Vagina (tissue), 2 donors: ENCODE measurements around the gene IMMP1L. TPM values are rescaled to one million over a fixed set of nuclear protein-coding genes. Genes with fewer than 3 reads are reported as not detected.

ENCODE experiments used
- DNase-seq, 2 donors: peaks; one replicate each; pipeline ENCODE4 v3.0.0-alpha.2; 2017; ENCODE audit errors: extremely low spot score in 2 of 2
- H3K27ac ChIP-seq: fragments of 200-600 bp; sonication (generic); one replicate; pipeline ENCODE4 v1.5.1; 2019
- H3K27me3 ChIP-seq: fragments of 200-600 bp; sonication (generic); one replicate; pipeline ENCODE4 v1.5.1; 2019
- H3K36me3 ChIP-seq, 2 donors: fragments of 200-600 bp; sonication (generic); one replicate each; pipeline ENCODE4 v1.5.1; 2017 to 2019
- H3K4me1 ChIP-seq: fragments of 200-600 bp; sonication (generic); one replicate; pipeline ENCODE4 v1.5.1; 2019
- H3K4me3 ChIP-seq, 2 donors: fragments of 200-600 bp; sonication (generic); 1 replicate in 1 of 2; 2 replicates in 1 of 2; pipeline ENCODE4 v1.5.1; 2016 to 2019
- H3K9me3 ChIP-seq: fragments of 200-600 bp; sonication (generic); one replicate; pipeline ENCODE4 v1.5.1; 2019
- CTCF ChIP-seq, 3 experiments: fragments of 450-650 bp in 2 of 3; fragments of 200-600 bp in 1 of 3; sonication (generic) in 1 of 3; IDR thresholded peaks; one replicate each; pipeline ENCODE4 v1.5.1; 2017 to 2019; ENCODE audit warnings: antibody characterized with exemption in 3 of 3, mild to moderate bottlenecking in 2 of 3, moderate library complexity in 2 of 3
- POLR2A ChIP-seq, 2 donors: fragments of 450-650 bp; IDR thresholded peaks; one replicate each; pipeline ENCODE4 v1.6.1; 2017; ENCODE audit warnings: antibody characterized with exemption in 2 of 2, mild to moderate bottlenecking in 2 of 2, moderate library complexity in 2 of 2
- POLR2AphosphoS5 ChIP-seq, 2 donors: sonication (generic); formaldehyde crosslinking; IDR thresholded peaks; one replicate each; pipeline ENCODE4 v1.9.0; 2017; ENCODE audit warnings: antibody characterized with exemption in 2 of 2, mild to moderate bottlenecking in 2 of 2, low read depth in 1 of 2; ENCODE audit not compliant: insufficient read depth in 1 of 2
- intact Hi-C: fragments of 100-400 bp; cut with DNase I; formaldehyde crosslinking; loops from one replicate; pipeline ENCODE4 v1.15.1; 2023
- total RNA-seq: library from RNA; depleted of rRNA; stranded (reverse); fragments of >200 nt; gene quantifications from one replicate; pipeline ENCODE4 v1.2.3, GENCODE V29; 2016

Gene IMMP1L
- total RNA-seq, 1 donor from 2014 or later = 11.3 TPM

GRCh38 chr11:31487848-31488247 lies 21.6 kb downstream of the IMMP1L start:
- H3K4me1 ChIP-seq = no peaks in the 10 kb centered on the region
- intact Hi-C loops = no loop called here
- H3K36me3 ChIP-seq = no peaks in the 10 kb centered on the region
- no peaks in the 10 kb centered on the region for H3K27me3 ChIP-seq
- no peak overlapping the region for H3K4me3 ChIP-seq
- no peak for DNase-seq
- H3K9me3 ChIP-seq = no peaks in the 10 kb centered on the region
- no peak overlapping the region for H3K27ac ChIP-seq
- TF ChIP-seq POLR2AphosphoS5 (IDR thresholded peaks at IDR 0.05; ENCODE audit: insufficient read depth in 1 of 2, low read depth in 1 of 2) = no peak

- Histone ChIP-seq H3K4me3 (no peak overlapping the region), H3K9me3 (no peaks in the 10 kb centered on the region), H3K27me3 (no peaks in the 10 kb centered on the region), H3K27ac (no peak overlapping the region), H3K4me1 (no peaks in the 10 kb centered on the region), H3K36me3 (no peaks in the 10 kb centered on the region)
- no peak for DNase-seq
- intact Hi-C loops = no loop called here
- TF ChIP-seq CTCF (IDR thresholded peaks at IDR 0.05) = no peak
- TF ChIP-seq POLR2A (IDR thresholded peaks at IDR 0.05) = no peak
- no peak for TF ChIP-seq POLR2AphosphoS5 (IDR thresholded peaks at IDR 0.05; ENCODE audit: insufficient read depth in 1 of 2, low read depth in 1 of 2)
Observed at GRCh38 chr11:31484497-31484896, 24.9 kb downstream of the IMMP1L start.

- Histone ChIP-seq H3K27me3 (no peaks in the 10 kb centered on the region), H3K4me1 (no peaks in the 10 kb centered on the region), H3K4me3 (no peak overlapping the region), H3K27ac (no peak overlapping the region), H3K9me3 (no peaks in the 10 kb centered on the region), H3K36me3 (no peaks in the 10 kb centered on the region)
- DNase-seq = no peak
- intact Hi-C loops = no loop called here
- TF ChIP-seq POLR2AphosphoS5 (IDR thresholded peaks at IDR 0.05; ENCODE audit: insufficient read depth in 1 of 2, low read depth in 1 of 2) = no peak
- no peak for TF ChIP-seq CTCF (IDR thresholded peaks at IDR 0.05)
- TF ChIP-seq POLR2A (IDR thresholded peaks at IDR 0.05) = no peak
Observed at GRCh38 chr11:31480930-31481329, 28.5 kb downstream of the IMMP1L start.

- Histone ChIP-seq H3K9me3 (no peaks in the 10 kb centered on the region), H3K4me1 (no peaks in the 10 kb centered on the region), H3K27ac (no peak overlapping the region), H3K27me3 (no peaks in the 10 kb centered on the region), H3K4me3 (no peak overlapping the region), H3K36me3 (no peaks in the 10 kb centered on the region)
- TF ChIP-seq POLR2AphosphoS5 (IDR thresholded peaks at IDR 0.05; ENCODE audit: insufficient read depth in 1 of 2, low read depth in 1 of 2) (no peak), POLR2A (IDR thresholded peaks at IDR 0.05) (no peak), CTCF (IDR thresholded peaks at IDR 0.05) (no peak)
- DNase-seq = no peak
- intact Hi-C loops = no loop called here
Observed at GRCh38 chr11:31479066-31479465, 30.4 kb downstream of the IMMP1L start.

- Histone ChIP-seq H3K9me3 (no peaks in the 10 kb centered on the region), H3K4me3 (no peak overlapping the region), H3K36me3 (no peaks in the 10 kb centered on the region), H3K4me1 (no peaks in the 10 kb centered on the region), H3K27ac (no peak overlapping the region), H3K27me3 (no peaks in the 10 kb centered on the region)
- DNase-seq = no peak
- intact Hi-C loops = no loop called here
- TF ChIP-seq POLR2A (IDR thresholded peaks at IDR 0.05) (no peak), CTCF (IDR thresholded peaks at IDR 0.05) (no peak), POLR2AphosphoS5 (IDR thresholded peaks at IDR 0.05; ENCODE audit: insufficient read depth in 1 of 2, low read depth in 1 of 2) (no peak)
Observed at GRCh38 chr11:31478223-31478590, 31.2 kb downstream of the IMMP1L start.
